GM12872 (cell line): Measurements from ENCODE around the gene PAX3.

Source experiments
- TF ChIP-seq, protein P1 (sequence below): IDR thresholded peaks from 3 replicates; pipeline ENCODE4 v1.5.1; 2011; ENCODE audit warnings: low read depth, mild to moderate bottlenecking, low read length, moderate library complexity; ENCODE audit not compliant: insufficient read depth

PAX3 gene

GRCh38 chr2:222300726-222301052 is 1.9 kb upstream of the PAX3 start:
- TF ChIP-seq, protein P1, sequence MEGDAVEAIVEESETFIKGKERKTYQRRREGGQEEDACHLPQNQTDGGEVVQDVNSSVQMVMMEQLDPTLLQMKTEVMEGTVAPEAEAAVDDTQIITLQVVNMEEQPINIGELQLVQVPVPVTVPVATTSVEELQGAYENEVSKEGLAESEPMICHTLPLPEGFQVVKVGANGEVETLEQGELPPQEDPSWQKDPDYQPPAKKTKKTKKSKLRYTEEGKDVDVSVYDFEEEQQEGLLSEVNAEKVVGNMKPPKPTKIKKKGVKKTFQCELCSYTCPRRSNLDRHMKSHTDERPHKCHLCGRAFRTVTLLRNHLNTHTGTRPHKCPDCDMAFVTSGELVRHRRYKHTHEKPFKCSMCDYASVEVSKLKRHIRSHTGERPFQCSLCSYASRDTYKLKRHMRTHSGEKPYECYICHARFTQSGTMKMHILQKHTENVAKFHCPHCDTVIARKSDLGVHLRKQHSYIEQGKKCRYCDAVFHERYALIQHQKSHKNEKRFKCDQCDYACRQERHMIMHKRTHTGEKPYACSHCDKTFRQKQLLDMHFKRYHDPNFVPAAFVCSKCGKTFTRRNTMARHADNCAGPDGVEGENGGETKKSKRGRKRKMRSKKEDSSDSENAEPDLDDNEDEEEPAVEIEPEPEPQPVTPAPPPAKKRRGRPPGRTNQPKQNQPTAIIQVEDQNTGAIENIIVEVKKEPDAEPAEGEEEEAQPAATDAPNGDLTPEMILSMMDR: no peak

DNA sequence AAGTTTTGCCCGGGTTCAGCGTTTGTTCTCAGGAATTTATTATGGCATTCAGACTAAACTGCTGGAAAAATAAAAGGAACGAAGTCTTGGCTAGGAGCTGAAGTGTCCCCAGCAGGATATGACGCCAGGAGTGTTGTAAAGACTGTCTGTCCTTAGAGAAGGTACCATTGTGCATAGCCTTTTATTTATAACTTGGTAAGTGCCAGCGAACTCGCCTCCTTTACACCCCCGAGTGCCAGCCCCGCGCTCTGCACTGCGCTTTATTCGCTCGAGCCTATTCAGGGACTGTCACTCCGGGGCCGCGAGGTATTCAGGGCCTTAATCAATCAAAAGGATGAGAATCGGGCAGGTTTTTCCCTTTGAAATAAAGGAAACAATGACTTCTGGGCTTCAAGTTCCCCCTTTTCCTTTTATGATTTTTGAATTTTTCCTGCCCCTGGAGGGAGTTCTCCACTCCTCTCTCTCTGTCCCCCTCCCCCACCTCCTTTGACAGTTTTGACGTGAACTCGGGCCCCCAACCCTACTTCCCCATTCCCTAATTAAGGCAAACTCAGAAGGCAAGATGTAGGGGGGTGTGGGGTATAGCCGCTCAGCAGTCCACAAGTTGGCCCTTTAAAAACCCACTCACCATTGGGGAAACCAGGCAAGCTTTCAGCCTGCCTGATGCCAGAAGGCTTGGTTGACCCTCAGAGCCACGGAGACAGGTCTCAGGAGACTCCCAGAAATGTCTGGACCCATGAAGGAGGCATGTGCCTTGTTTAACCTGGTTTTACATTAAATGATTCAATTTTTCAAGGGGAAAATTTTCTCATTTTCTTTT is 1.3 kb upstream of the PAX3 start:
- TF ChIP-seq, protein P1: no peak

- TF ChIP-seq, protein P1: no peak
Observed at GRCh38 chr2:222298001-222298310, 842 bp downstream of the PAX3 start.

DNA sequence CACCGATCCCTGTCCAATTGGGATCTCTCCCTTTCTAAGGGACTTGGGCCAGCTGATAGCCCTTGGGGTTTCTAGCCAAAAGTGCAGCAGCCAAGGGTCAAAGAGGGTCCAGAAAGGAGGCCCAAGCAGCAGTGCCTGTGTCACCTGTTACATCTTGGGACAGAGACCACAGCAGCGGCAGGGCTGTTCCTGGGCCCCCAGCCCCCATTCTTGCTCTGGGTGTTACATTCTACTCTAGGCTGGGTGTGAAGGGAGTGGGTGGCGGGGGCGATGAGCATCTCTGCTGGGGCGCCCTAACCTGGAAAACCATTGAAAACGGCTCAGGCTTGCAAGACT is 1.2 kb downstream of the PAX3 start:
- TF ChIP-seq, protein P1: no peak

DNA sequence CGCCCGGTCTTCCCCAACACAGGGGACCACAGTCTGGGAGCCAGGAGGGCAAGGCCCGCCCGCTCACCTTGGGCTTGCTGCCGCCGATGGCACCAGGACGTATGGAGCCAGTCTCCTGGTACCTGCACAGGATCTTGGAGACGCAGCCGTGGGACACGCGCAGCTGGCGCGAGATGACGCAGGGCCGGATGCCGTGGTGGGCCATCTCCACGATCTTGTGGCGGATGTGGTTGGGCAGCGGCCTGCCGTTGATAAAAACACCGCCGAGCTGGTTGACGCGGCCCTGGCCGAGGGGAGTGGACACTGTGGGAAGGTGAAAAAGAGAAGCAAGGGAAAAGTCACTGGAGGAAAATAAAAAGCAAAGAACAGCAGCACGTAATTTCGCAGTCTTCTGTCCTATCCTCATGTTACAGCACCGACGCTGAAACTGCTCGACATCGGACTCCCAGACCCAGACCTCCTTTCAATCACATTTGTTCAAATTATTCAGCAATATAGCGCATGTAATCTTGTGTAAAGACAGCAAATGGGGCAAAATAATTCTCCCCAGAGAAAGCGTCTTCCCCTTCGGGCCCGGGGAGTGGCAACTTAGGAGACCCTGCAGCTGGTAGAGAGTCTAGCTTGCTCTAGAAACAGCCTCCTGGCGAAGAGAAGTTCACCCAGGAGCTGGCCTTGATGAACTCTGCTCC is 1.7 kb downstream of the PAX3 start:
- TF ChIP-seq, protein P1: no peak

- TF ChIP-seq, protein P1: no peak
Observed at GRCh38 chr2:222296311-222296741, 2.5 kb downstream of the PAX3 start.

DNA sequence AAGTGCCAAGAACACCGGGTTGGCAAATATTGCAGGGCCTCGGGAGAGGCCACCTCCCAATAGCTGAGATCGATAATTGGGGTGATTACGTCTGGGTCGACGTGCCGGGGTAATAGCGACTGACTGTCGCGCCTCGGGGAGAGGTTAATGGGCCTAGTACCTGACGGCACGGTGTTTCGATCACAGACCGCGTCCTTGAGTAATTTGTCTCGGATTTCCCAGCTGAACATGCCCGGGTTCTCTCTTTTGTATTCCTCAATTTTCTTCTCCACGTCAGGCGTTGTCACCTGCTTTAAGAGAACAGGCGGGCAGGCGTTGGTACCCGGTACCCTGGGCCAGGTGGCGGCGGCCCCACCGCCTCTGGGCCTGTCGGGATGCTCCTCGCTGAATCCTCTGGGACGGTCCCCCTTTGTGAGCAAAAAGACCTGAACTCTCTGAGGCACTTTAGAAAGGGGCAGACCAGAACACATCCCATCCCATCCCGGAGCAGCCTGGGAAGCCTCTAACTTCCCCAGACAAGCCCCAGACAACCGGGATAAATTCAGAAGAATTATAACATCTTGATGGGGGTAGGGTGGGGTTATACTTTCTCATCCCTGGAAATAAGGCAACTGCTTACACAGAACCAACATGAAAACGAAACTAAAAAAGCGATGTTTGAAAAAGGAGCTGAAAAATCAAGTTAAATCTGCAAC is 3.3 kb downstream of the PAX3 start:
- TF ChIP-seq, protein P1: no peak
